ENCODE results near the gene MPO. TPM values are rescaled to one million over a fixed set of nuclear protein-coding genes. Genes with fewer than 3 reads are reported as not detected.

The MPO gene
- total and polyA plus RNA-seq, 9 of the 15 experiments (the other 6 are each of a cell fraction or from before 2014, with no cell fraction given): 0.04 to 0.47 (median 0.39) TPM; not detected in 6

GRCh38 chr17:58328195-58329034 lies 47.7 kb upstream of the MPO start, which contains the start of gene TSPOAP1 (continued):
- TF ChIP-seq PRDM10 (IDR thresholded peaks at IDR 0.05; ENCODE audit: partially characterized antibody) (peak; percentile 85), TFAP4 (CRISPR knock-in tag; IDR thresholded peaks at IDR 0.05; ENCODE audit: borderline replicate concordance) (peak; percentile 72), MAFK (IDR thresholded peaks at IDR 0.05; ENCODE audit: low read length) (no peak), RFX5 (IDR thresholded peaks at IDR 0.05; ENCODE audit: low read depth, low read length) (no peak), TFE3 (CRISPR knock-in tag; IDR thresholded peaks at IDR 0.05) (0 out of 2 replicates have a peak, but pooled peaks have one; percentile 5), FOXO4 (CRISPR knock-in tag; IDR thresholded peaks at IDR 0.05) (peak; percentile 93), MYBL2 (IDR thresholded peaks at IDR 0.05; ENCODE audit: low read depth) (no peak), MYBL2 (CRISPR knock-in tag; IDR thresholded peaks at IDR 0.05; ENCODE audit: borderline replicate concordance) (no peak), SMARCA4 (IDR thresholded peaks at IDR 0.05) (peak; percentile 57; the same call in 1 of the 2 replicates), ZHX1 (conservative IDR thresholded peaks at IDR 0.05; ENCODE audit: low read length) (no peak), TAF1 (IDR thresholded peaks at IDR 0.05; ENCODE audit: control insufficient read depth, extremely low read depth, insufficient read depth, low read length, severe bottlenecking) (peak; percentile 14), NR3C1 (CRISPR knock-in tag; IDR thresholded peaks at IDR 0.05) (no peak), ZFX (CRISPR knock-in tag; IDR thresholded peaks at IDR 0.05) (no peak), ATF2 (CRISPR knock-in tag; IDR thresholded peaks at IDR 0.05) (no peak)
